Posterior cingulate gyrus (tissue), 11 donors: Measurements from ENCODE around the gene DTX3L.

Source experiments
- DNase-seq, 10 donors: peaks; one replicate each; pipeline versions ENCODE4 v3.0.0 to v3.0.0-alpha.2; 2020 to 2021; ENCODE audit warnings: mixed read lengths in 3 of 10
- intact Hi-C: fragments of 100-400 bp; cut with DNase I; formaldehyde crosslinking; loops from one replicate; pipeline ENCODE4 v1.15.1; 2023

DTX3L gene

DNA sequence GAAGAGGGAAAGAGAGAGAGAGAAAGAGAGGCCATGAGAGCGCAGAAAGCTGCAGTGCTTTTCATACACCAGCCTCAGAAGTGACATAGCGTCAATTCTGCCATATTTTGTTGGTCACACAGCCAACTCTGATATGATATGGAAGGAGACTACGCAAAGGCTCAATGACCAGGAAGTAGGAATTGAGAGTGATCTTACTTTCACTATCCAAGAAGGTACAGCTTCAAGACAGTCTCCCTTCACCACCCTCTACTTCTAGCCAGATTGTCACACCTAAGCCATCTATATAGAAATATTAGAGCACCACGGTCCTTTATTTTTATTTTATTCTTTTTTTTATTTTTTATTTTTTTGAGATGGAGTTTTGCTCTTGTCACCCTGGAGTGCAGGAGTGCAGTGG, 34.4 kb downstream of the DTX3L start:
- intact Hi-C loops: no loop called here

DNA sequence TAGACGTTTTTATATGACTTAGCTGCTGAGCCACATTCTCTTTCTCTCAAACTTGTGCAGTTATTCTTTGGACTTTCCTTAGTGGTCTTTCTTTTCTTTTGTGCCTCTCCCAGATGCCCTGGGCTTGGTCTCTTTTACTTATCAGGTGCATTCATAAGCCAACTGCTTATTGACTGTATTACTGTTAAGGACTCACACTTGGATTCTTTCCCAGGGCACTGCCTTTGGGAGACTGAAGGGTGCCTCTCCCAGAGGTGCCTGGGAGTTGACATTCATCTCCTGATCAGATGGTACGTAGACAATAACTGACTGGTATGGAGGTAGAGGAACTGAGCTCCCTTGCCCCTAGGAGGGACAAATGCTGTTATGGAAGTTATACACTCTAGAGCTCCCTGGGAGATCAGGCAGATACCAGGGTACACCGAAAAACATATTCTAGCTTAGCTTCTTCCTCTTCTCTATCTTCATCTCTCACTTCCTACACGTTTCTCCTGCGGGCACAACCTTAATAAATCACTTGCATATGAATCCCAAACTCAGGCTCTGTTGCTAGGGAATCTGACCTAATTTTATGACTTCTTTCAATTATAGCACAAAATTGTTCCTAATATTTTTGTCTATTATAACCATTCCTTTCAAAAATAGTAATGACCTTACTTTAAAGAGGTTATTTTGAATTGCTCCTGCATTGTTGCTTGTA, 38.0 kb downstream of the DTX3L start:
- intact Hi-C loops: no loop called here
- DNase-seq: no peak

More for the DNA sequence above, 34.4 kb downstream of the DTX3L start:
- DNase-seq: no peak

DNA sequence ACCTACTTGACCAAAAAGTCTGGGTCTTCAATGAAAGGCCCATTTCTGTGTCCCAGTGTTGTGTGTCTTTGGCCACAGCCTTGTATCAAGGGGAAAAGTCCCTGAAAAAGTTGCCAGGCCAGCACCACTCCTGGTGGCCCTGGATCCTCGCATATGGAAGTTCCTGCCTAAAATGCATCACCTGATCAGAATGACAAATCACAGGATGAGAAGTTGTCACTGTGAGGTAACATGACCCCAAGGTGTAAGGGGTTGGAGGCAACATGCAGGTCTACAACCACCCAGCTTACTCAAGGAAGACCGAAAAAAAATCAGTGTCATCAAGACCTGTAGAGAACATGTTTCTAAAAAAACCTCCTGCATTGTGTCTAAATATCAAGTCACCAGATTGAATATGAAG, 38.9 kb downstream of the DTX3L start:
- DNase-seq: no peak
- intact Hi-C loops: no loop called here

DNA sequence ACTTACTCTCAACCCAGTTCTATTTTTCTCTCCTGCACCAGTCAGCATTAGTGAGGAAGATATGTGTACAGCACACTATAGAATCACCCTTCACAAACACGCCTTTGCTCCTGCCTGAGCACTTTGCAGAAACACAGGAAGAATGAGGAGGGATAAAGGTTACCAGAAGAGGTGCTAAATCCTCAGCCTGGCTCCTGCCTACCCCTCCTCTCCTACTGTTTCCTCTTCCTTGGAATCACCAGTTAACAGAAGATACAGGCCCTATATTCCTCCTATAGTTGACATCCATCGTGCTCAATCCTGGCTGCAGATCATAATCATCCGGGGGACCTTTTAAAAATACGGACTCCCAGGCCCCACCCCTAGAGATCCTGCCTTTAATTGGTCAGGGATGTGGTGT, 42.2 kb downstream of the DTX3L start:
- DNase-seq: no peak
- intact Hi-C loops: no loop called here

DNA sequence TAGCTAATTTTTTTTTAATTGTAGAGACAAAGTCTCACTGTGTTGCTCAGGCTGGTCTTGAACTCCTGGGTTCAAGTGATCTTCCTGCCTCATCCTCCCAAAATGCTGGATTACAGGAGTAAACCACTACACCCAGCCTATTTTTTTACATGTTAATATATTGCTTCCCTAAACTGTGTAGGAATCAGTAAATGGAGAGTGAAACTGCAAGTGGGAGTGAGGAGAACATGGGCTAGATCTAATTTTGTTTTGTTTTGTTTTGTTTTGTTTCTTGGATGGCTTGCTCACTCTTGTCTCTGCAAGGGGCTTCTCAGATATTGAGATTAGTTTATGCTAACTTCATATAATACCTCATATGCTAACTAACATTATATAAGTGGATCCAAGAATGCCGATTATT, 44.8 kb downstream of the DTX3L start:
- DNase-seq: no peak

DNA sequence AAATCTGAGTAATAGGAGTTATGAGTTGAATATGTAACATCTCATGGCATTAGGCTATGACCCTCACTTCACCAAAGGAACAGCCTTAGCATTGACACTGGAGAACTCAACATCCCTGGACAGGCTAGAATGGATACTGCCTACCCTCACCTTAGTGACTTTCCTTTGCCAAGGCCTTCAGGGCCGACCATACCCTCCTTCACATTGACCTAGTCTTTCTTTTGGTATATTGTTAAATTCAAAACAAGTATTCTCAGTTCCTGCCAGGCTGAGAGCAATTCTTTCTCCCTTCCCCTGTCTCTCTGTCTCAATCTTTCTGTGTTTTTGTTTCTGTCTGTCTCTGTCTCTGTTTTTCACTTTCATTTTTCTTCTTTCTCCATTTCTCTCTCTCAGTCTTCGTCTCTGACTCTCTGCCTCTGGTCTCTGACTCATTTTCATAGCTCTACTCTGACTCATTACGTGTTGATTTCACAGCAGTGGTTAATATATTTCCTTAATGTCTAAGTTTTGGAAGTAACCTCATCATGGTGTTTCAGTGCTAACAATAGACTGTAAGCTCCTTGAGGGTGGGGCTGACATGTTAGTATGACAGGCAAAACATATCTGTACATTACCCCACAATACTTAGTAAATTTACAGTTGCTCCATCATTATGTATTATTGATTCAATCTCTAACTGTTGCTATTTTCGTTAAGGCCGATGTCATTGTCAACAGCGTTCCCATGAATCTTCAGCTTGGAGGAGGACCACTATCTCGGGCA, 45.8 kb downstream of the DTX3L start:
- no peak for DNase-seq
- intact Hi-C loops: no loop called here

More for the DNA sequence above, 44.8 kb downstream of the DTX3L start:
- intact Hi-C loops: no loop called here

DNA sequence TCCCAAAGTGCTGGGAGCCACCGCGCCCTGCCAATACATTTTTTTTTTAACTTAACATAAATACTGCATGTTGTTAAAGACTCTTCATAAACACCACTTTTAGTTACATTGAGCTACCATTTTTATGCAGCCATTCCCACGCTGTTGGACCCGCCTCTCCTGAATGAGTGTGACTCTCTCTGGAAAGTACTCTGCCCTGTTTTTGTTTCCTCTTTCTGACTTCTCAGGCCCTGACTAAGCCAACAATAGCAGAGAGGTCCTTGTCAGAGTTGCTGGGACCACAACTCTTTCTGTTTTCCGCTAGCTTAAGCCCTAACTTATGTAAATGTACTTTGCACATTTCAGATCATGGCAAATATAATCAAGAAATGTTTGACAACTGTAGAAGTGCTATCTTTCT, 48.6 kb downstream of the DTX3L start:
- intact Hi-C loops: no loop called here
- no peak for DNase-seq

DNA sequence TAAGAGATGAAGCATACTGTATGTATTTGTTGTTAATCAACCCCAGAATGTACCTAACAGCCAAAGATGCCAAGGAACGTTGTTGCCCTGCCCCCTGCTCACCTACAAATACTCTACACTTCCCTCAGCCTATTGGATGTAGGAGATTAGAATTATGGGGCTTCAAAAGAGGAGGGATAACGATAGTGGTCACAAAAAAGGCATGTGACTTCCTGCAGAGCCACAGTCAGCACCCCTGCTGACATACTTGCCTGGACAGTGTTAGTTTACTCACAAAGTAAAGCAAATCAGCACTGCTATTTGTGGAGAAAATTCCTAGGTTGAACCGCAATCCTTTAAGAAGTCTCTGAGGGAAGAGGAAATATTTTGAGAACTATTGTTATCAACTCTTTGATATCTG, 51.2 kb downstream of the DTX3L start:
- intact Hi-C loops: no loop called here

DNA sequence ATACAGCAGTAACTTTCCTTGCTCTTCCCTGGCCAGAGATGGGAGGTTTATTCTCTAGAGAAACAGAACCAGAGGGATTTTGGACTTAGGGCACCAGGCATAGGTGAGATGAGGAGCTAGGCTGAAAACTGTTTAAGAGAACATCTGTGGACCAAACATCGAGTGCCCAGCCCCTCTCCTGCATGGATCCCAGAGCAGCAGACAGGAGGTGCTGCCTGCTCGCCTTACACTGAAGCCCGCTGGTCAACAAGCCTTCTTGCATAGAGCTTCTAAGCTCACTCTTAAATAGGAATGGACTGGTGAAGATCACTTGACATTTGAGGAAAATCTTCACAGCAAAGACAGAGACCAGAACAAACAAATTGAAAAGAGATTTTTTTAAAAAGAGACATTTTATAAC, 54.5 kb downstream of the DTX3L start:
- intact Hi-C loops: no loop called here

More for the DNA sequence above, 51.2 kb downstream of the DTX3L start:
- DNase-seq: no peak

DNA sequence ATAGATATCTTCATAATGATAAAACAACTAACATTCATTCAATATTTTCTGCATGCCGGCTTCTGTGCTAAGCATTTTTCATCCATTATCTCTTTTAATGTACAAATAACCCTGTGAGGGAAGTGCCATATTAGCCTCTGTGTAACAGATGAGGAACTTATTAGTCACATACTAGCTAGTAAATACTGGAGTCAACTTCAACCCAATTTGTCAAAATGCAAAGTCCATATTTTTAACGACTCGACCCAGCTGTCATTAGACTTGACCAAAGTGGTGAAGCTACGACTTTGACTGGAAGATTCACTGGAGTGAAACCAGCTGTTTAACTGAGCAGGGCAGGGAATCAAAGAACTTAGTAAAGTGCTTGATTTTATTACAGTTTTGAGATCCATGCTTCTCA, 54.9 kb downstream of the DTX3L start:
- intact Hi-C loops: no loop called here

More for the DNA sequence above, 54.5 kb downstream of the DTX3L start:
- no peak for DNase-seq

DNA sequence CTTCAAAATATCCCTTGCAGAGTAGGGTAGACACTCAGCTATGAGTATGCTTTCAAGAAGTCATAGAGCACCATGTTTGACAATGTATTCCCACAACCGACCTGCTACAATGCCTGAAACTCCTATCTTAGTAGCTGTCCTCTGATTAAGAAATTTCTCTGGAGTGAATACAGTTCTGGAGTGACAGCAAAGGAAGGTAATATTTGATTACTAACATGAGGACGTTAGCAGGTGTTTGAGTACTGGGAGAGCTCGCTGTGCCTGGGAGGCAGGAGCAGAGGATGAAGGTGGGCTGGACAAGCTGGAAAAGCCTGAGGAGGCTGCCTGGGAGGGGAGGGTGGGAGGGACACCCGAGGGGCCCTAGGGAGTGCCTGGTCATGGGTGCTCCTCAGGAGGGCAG, 56.3 kb downstream of the DTX3L start:
- no peak for DNase-seq
- intact Hi-C loops: no loop called here

More for the DNA sequence above, 54.9 kb downstream of the DTX3L start:
- DNase-seq: no peak

DNA sequence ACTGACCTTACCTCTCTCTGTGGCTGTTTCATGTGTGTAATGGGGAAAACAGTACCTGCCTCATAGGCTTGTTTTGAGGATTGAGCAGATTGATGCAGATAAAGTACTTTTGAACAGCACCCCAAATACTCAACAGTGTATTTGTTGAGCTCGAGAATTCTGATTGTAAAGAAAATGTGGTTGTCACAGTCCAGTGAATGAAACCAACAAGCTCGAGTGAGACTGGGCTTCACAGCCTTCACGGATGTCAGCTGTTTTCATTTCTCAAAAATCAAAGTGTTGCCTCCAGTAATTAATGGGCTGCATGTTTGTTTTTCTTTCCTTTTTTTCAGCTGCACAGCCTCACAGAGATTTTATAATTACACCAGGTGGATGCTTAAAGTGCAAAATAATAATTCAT, 57.0 kb downstream of the DTX3L start:
- intact Hi-C loops: no loop called here
- DNase-seq: no peak

DNA sequence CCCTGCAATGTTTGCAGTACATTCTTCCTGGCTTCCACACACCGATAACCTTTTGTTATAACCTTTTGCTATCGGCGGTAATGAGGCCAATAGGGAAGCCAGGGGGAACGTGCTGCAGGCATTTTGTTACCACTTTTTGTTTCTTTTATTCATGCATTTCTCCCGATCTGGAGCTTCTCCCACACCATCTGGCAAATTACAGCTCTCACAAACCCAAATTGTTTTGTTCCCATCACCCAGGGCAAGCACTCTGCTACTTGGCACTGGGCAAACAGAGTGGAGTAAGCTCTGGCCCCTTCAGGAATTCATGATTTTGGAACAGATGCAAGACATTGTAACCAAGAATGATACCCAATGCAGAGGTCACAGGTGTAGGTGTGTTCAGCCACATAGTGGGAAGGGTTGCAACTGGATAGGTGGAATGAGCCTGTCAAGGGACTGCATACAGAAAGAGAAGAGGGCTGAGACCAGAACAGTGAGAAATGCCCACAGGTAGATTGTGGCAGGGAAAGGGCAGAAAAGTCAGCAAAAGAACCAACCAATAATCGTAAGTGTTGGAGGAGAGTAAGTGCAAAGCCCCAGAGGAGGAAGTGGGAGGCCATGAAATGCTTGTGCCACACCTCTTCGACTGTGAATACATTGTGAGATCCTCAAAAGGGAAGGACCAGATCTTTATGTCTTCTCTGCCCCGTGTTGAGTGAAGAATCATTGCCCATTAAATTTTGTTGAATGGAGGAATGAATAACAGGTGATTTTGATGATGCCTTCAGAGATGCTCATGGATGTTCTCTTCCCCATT, 59.1 kb downstream of the DTX3L start:
- intact Hi-C loops: no loop called here
- no peak for DNase-seq
